Astrocyte of the spinal cord (primary cell): Measurements from ENCODE around the gene NREP.

ENCODE experiments used
- DNase-seq: peaks from one replicate; pipeline ENCODE4 v3.0.0; 2011; ENCODE audit warnings: low read depth, low spot score
- H3K4me3 ChIP-seq: 2 replicates; pipeline ENCODE4 v1.5.1; 2011; ENCODE audit warnings: low read depth, mild to moderate bottlenecking, low read length, moderate library complexity
- in situ Hi-C: cut with HindIII; loops from 2 replicates; pipeline ENCODE4 v1.10.0; 2017; ENCODE audit warnings: low sequenced_read_pairs
- TF ChIP-seq, protein P1 (sequence below): IDR thresholded peaks from 2 replicates; pipeline ENCODE4 v1.5.1; 2012; ENCODE audit warnings: low read depth, mild to moderate bottlenecking, low read length, inconsistent platforms

Gene NREP

DNA sequence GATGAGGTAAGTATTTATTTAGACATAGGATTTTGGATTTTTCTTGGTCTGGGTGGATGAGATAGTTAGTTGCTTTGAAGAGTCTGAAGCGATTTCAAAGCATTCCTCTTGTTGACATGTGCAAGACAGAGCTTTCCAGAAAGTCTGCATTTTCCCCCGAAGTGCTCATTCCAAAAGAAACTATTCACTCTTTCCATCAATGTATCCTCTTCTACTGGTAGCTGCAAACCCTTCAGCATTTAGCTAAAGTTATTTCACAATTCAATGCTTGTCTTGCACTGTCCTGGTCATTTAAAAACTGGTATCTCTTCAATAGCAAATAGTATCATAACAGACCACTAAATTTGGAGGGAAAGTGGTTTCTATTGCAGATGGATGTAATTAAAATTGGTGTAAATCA, 13.0 kb downstream of the NREP start:
- no peak for DNase-seq
- in situ Hi-C loops = no loop called here
- TF ChIP-seq, protein P1, sequence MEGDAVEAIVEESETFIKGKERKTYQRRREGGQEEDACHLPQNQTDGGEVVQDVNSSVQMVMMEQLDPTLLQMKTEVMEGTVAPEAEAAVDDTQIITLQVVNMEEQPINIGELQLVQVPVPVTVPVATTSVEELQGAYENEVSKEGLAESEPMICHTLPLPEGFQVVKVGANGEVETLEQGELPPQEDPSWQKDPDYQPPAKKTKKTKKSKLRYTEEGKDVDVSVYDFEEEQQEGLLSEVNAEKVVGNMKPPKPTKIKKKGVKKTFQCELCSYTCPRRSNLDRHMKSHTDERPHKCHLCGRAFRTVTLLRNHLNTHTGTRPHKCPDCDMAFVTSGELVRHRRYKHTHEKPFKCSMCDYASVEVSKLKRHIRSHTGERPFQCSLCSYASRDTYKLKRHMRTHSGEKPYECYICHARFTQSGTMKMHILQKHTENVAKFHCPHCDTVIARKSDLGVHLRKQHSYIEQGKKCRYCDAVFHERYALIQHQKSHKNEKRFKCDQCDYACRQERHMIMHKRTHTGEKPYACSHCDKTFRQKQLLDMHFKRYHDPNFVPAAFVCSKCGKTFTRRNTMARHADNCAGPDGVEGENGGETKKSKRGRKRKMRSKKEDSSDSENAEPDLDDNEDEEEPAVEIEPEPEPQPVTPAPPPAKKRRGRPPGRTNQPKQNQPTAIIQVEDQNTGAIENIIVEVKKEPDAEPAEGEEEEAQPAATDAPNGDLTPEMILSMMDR = no peak
- no peak overlapping the region for H3K4me3 ChIP-seq

- in situ Hi-C loops = no loop called here
- TF ChIP-seq, protein P1 = no peak
- no peak for DNase-seq
- H3K4me3 ChIP-seq = no peak overlapping the region
These were observed 13.5 kb downstream of the NREP start for GRCh38 chr5:111743512-111743911.

DNA sequence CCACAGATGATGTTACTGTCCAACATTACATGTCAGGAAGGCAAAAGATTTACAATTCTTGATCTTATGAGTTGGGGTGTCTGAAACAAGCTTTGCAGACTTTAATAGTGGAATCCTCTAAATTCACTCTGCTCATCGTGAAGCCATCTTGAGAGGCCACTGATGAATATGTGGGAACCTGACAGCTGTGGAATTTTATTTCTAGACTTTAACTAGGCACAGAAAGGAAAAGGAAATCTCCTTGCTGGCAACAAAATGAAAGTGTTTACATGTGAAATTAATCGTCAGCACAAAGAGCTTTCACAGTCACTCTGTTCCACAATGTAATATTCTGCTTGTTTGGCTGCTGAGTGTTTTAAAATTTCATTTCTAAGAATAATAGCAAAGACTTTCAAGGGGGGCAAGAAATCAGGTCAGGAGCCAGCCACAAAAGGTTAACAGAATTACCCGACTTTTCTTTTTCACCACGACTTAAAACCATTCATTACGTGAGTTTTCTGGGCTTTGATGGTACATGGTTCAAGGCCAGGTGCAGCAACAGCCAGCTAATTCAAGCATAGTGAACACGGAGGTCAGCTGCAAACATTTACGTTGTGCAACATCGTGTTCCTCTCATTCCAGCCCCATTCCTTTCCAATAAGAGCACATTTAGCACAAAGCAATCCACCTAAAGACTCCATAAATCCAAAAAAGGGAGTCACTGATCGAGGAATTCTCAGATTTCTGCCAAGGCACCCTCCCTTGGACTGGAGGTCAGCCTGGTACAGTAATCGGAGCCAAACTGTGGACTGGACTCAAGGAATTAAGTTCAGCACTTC, 14.6 kb downstream of the NREP start:
- in situ Hi-C loops = no loop called here
- peak; percentile 89 for DNase-seq
- peak overlapping the region; percentile 4 for H3K4me3 ChIP-seq
- TF ChIP-seq, protein P1 = no peak

- DNase-seq = no peak
- no peak overlapping the region for H3K4me3 ChIP-seq
- in situ Hi-C loops = no loop called here
- TF ChIP-seq, protein P1 = no peak
These were observed 15.7 kb downstream of the NREP start for GRCh38 chr5:111741278-111741677.

DNA sequence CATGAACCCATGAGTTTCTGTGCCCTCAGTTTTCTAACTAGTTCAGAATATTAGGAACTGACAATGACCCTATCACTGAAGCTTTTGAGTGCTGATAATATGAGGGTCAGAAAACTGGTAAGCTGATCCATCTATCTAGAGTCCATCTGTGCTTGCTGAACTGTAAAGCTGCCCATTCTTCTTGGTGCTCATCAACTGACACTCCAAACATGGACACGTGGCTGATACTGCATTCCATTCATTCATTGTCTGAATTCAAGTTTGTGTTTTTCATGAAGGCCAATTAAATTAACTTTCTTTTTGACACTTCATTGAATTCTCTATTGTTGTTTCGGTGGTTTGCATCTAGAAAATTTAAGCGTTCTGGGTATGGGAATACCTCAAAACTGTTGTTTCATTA, 17.6 kb downstream of the NREP start:
- TF ChIP-seq, protein P1 = no peak
- in situ Hi-C loops = no loop called here
- H3K4me3 ChIP-seq = no peak overlapping the region
- DNase-seq = no peak

GRCh38 chr5:111738118-111738517, 18.9 kb downstream of the NREP start:
- TF ChIP-seq, protein P1 = no peak
- H3K4me3 ChIP-seq = no peak overlapping the region
- in situ Hi-C loops = no loop called here
- no peak for DNase-seq
